Lower leg skin (tissue), 3 donors: Measurements from ENCODE around the gene KLHDC8A.

Experiments used
- CTCF ChIP-seq, 3 donors: fragments of 450-650 bp; IDR thresholded peaks; one replicate each; pipeline ENCODE4 v1.5.1; 2016; ENCODE audit warnings: antibody characterized with exemption in 3 of 3, mild to moderate bottlenecking in 3 of 3, moderate library complexity in 2 of 3
- POLR2A ChIP-seq, 2 donors: fragments of 450-650 bp; IDR thresholded peaks; one replicate each; pipeline ENCODE4 v1.6.1; 2016 to 2017; ENCODE audit warnings: antibody characterized with exemption in 2 of 2, mild to moderate bottlenecking in 1 of 2, moderate library complexity in 1 of 2

GRCh38 chr1:205353612-205354011 lies 3.1 kb downstream of the KLHDC8A start:
- TF ChIP-seq CTCF (IDR thresholded peaks at IDR 0.05) (no peak), POLR2A (IDR thresholded peaks at IDR 0.05) (no peak)
